HCT116 (cell line): ENCODE measurements around the gene CDH11. TPM values are rescaled to one million over a fixed set of nuclear protein-coding genes. Genes with fewer than 3 reads are reported as not detected.

Experiments
- ATAC-seq: fragments of 200-7000 bp; cut with Tn5 transposase; 2 replicates; pipeline ENCODE4 v1.9.1; 2020; ENCODE audit warnings: mild to moderate bottlenecking, moderate library complexity
- BruUV-seq: library from RNA; stranded (reverse); fragments of 400-500 nt; replicated peaks from 2 replicates; lab custom pipeline; 2021; lab: Mats Ljungman, UMichigan
- CTCF ChIA-PET: fragments of 300-600 bp; sonication (Branson Sonifier 250); formaldehyde crosslinking; loops from one replicate; lab custom pipeline; 2021; ENCODE audit warnings: antibody characterized with exemption; lab: Charles Lee
- POLR2A ChIA-PET: fragments of 300-600, 350-600 bp; sonication (Branson Sonifier 250); formaldehyde crosslinking; loops from one replicate; lab custom pipeline; 2021; ENCODE audit warnings: antibody characterized with exemption; lab: Charles Lee
- RAD21 ChIA-PET, 2 experiments: fragments of 300-600 bp; sonication (Branson Sonifier 250); formaldehyde crosslinking; loops; one replicate each; lab custom pipeline; 2023; ENCODE audit warnings: low total read pairs in 2 of 2; ENCODE audit not compliant: uncharacterized antibody in 2 of 2, unreplicated experiment in 2 of 2, low non-redundant PET in 1 of 2; lab: Charles Lee
- DNase-seq: peaks from one replicate; pipeline ENCODE4 v3.0.0-alpha.2; 2010; ENCODE audit warnings: low read depth, low spot score
- H2AFZ ChIP-seq: fragments of 200-600 bp; shearing (Covaris generic), sonication (generic); 2 replicates; pipeline ENCODE4 v1.6.1; 2017; ENCODE audit warnings: low read depth, mixed run types, mixed read lengths, antibody characterized with exemption, low read length; ENCODE audit not compliant: poor library complexity, severe bottlenecking
- H3K27ac ChIP-seq: 2 replicates; pipeline ENCODE4 v1.5.1; 2012; ENCODE audit warnings: low read depth, low read length
- H3K27me3 ChIP-seq: fragments of 200-600 bp; sonication (generic); 2 replicates; pipeline ENCODE4 v1.6.1; 2016; ENCODE audit warnings: mixed run types, low read length, mixed read lengths; ENCODE audit not compliant: insufficient read depth
- H3K36me3 ChIP-seq, 2 experiments: fragments of 200-500 bp in 1 of 2; fragments of 200-600 bp in 1 of 2; sonication (Bioruptor generic) in 1 of 2; sonication (generic) in 1 of 2; 2 replicates each; pipeline versions ENCODE4 v1.5.1 to v1.6.1; 2014 to 2016; ENCODE audit warnings: low read length in 2 of 2, inconsistent platforms in 1 of 2, mixed read lengths in 1 of 2, mixed run types in 1 of 2; ENCODE audit not compliant: insufficient read depth in 2 of 2, control insufficient read depth in 1 of 2
- H3K4me1 ChIP-seq, 2 experiments: fragments of 200-600 bp in 1 of 2; sonication (generic) in 1 of 2; 2 replicates each; pipeline versions ENCODE4 v1.5.1 to v1.6.1; 2012 to 2017; ENCODE audit warnings: low read length in 2 of 2, inconsistent platforms in 1 of 2, mild to moderate bottlenecking in 1 of 2, mixed read lengths in 1 of 2, mixed run types in 1 of 2, moderate library complexity in 1 of 2; ENCODE audit not compliant: insufficient read depth in 2 of 2, control insufficient read depth in 1 of 2
- H3K4me2 ChIP-seq: fragments of 200-600 bp; sonication (generic); 2 replicates; pipeline ENCODE4 v1.6.1; 2017; ENCODE audit warnings: mixed run types, low read length, mixed read lengths
- H3K4me3 ChIP-seq, 2 experiments: fragments of 200-600 bp in 1 of 2; sonication (generic) in 1 of 2; replicated peaks in 1 of 2; 2 replicates each; pipeline ENCODE4 v1.5.1; 2011 to 2016; ENCODE audit warnings: low read length in 2 of 2, control low read depth in 1 of 2, low read depth in 1 of 2, mild to moderate bottlenecking in 1 of 2, mixed read lengths in 1 of 2, mixed run types in 1 of 2
- H3K79me2 ChIP-seq: fragments of 200-600 bp; sonication (generic); 2 replicates; pipeline ENCODE4 v1.6.1; 2017; ENCODE audit warnings: mild to moderate bottlenecking, mixed run types, low read length, moderate library complexity, mixed read lengths; ENCODE audit not compliant: insufficient read depth
- H3K9ac ChIP-seq: fragments of 200-600 bp; sonication (generic); 2 replicates; pipeline ENCODE4 v1.6.1; 2016; ENCODE audit warnings: low read length, mixed read lengths
- H3K9me2 ChIP-seq: fragments of 200-600 bp; sonication (generic), shearing (Covaris generic); 2 replicates; pipeline ENCODE4 v1.6.1; 2017; ENCODE audit warnings: mixed run types, mild to moderate bottlenecking, moderate library complexity; ENCODE audit not compliant: insufficient read depth
- H3K9me3 ChIP-seq, 2 experiments: fragments of 200-500 bp in 1 of 2; fragments of 200-600 bp in 1 of 2; sonication (Bioruptor generic) in 1 of 2; sonication (generic) in 1 of 2; 2 replicates each; pipeline ENCODE4 v1.6.1; 2014 to 2017; ENCODE audit warnings: low read length in 2 of 2, mixed read lengths in 2 of 2, inconsistent platforms in 1 of 2, low read depth in 1 of 2, mild to moderate bottlenecking in 1 of 2, mixed run types in 1 of 2, moderate library complexity in 1 of 2; ENCODE audit not compliant: control insufficient read depth in 1 of 2, insufficient read depth in 1 of 2
- H4K20me1 ChIP-seq: fragments of 200-600 bp; sonication (generic), shearing (Covaris generic); 2 replicates; pipeline ENCODE4 v1.6.1; 2017; ENCODE audit warnings: mixed run types, mild to moderate bottlenecking, moderate library complexity; ENCODE audit not compliant: insufficient read depth
- CBX3 ChIP-seq: IDR thresholded peaks from 2 replicates; pipeline ENCODE4 v1.6.1; 2012; ENCODE audit warnings: low read depth
- CEBPB ChIP-seq: IDR thresholded peaks from 2 replicates; pipeline ENCODE4 v1.6.1; 2012; ENCODE audit warnings: low read depth
- EGR1 ChIP-seq: IDR thresholded peaks from 2 replicates; pipeline ENCODE4 v1.6.1; 2012; ENCODE audit warnings: low read depth
- EZH2 ChIP-seq: fragments of 200-600 bp; sonication (generic); IDR thresholded peaks from 2 replicates; pipeline ENCODE4 v1.6.1; 2017; ENCODE audit warnings: antibody characterized with exemption, mixed run types
- EZH2phosphoT487 ChIP-seq: fragments of 200-600 bp; IDR thresholded peaks from 2 replicates; pipeline ENCODE4 v1.6.1; 2018; ENCODE audit warnings: antibody characterized with exemption, borderline replicate concordance
- FOSL1 ChIP-seq: IDR thresholded peaks from 2 replicates; pipeline ENCODE4 v1.6.1; 2012; ENCODE audit warnings: low read depth
- JUND ChIP-seq: IDR thresholded peaks from 2 replicates; pipeline ENCODE4 v1.6.1; 2012
- MAX ChIP-seq: IDR thresholded peaks from 2 replicates; pipeline ENCODE4 v1.6.1; 2012
- POLR2AphosphoS5 ChIP-seq: IDR thresholded peaks from 2 replicates; pipeline ENCODE4 v1.6.1; 2011; ENCODE audit warnings: mild to moderate bottlenecking, low read depth, low read length, moderate library complexity
- REST ChIP-seq: IDR thresholded peaks from 2 replicates; pipeline ENCODE4 v1.6.1; 2012; ENCODE audit warnings: low read depth
- SIN3A ChIP-seq: IDR thresholded peaks from 2 replicates; pipeline ENCODE4 v1.6.1; 2012; ENCODE audit warnings: low read depth
- SP1 ChIP-seq: IDR thresholded peaks from 2 replicates; pipeline ENCODE4 v1.6.1; 2012; ENCODE audit warnings: low read depth
- SRF ChIP-seq: IDR thresholded peaks from 2 replicates; pipeline ENCODE4 v1.6.1; 2012; ENCODE audit warnings: low read depth
- ZBTB33 ChIP-seq: IDR thresholded peaks from 2 replicates; pipeline ENCODE4 v1.6.1; 2011; ENCODE audit warnings: mild to moderate bottlenecking, low read length, moderate library complexity; ENCODE audit not compliant: insufficient replicate concordance; ENCODE audit errors: extremely low read depth
- ZNF274 ChIP-seq: fragments of 200-500 bp; sonication (Bioruptor generic); IDR thresholded peaks from 2 replicates; pipeline ENCODE4 v1.6.1; 2014; ENCODE audit warnings: mild to moderate bottlenecking, low read depth, low read length, inconsistent platforms
- intact Hi-C: fragments of 100-400 bp; cut with micrococcal nuclease; formaldehyde crosslinking; loops from 2 replicates; pipeline ENCODE4 v1.10.0; 2022
- total RNA-seq: library from RNA; stranded (reverse); gene quantifications from one replicate; pipeline ENCODE4 v1.2.1, GENCODE V29; 2021; ENCODE audit not compliant: unreplicated experiment

Gene CDH11
- total RNA-seq, 1 experiment from 2014 or later: 0.52 TPM

- no peak overlapping the region for H2AFZ ChIP-seq
- H4K20me1 ChIP-seq: no peaks in the 10 kb centered on the region
- no peaks in the 10 kb centered on the region for H3K9me2 ChIP-seq
- H3K9me3 ChIP-seq: peaks cover 0 to 5% of the 10 kb centered on the region in 2 experiments; a peak in 2 of 4 replicates
- ChIA-PET CTCF (no interaction called here), RAD21 (no interaction called here), POLR2A (no interaction called here)
- H3K36me3 ChIP-seq: no peaks in the 10 kb centered on the region; a peak in 1 of 4 replicates
- DNase-seq (no peak), ATAC-seq (no peak)
- intact Hi-C loops: loop anchor here (5.0 kb wide), 1 partner anchor 1147 kb away; no protein-coding TSS in a partner anchor
- H3K4me3 ChIP-seq: no peak overlapping the region
- no peak for TF ChIP-seq FOSL1
- TF ChIP-seq ZNF274: no peak
- TF ChIP-seq CEBPB: no peak
- TF ChIP-seq EZH2phosphoT487: no peak
- TF ChIP-seq SP1: no peak
- no peak for TF ChIP-seq JUND
- no peak for TF ChIP-seq SIN3A
- no peak for TF ChIP-seq REST
- TF ChIP-seq EZH2: no peak
- no peak for TF ChIP-seq ZBTB33
- no peak for TF ChIP-seq SRF
- TF ChIP-seq MAX: no peak
- TF ChIP-seq POLR2AphosphoS5: no peak
- no peak for TF ChIP-seq EGR1
- TF ChIP-seq CBX3: no peak
- H3K4me1 ChIP-seq: no peaks in the 10 kb centered on the region
- no TSS peak for BruUV-seq
- no peaks in the 10 kb centered on the region for H3K79me2 ChIP-seq
- H3K27me3 ChIP-seq: no peaks in the 10 kb centered on the region
- no peak overlapping the region for H3K9ac ChIP-seq
- no peak overlapping the region for H3K27ac ChIP-seq
- no peak overlapping the region for H3K4me2 ChIP-seq
Measured at GRCh38 chr16:65125322-65125721, 3.5 kb upstream of the CDH11 start.
